Measurements from ENCODE around the gene DLG2.

Gene DLG2

GRCh38 chr11:84128840-84129239 lies 1498.3 kb downstream of the DLG2 start:
- Histone ChIP-seq H3K27me3 (replicated peaks in 2 of 5; ENCODE audit: control insufficient read depth in 4 of 5, insufficient read depth in 5 of 5, low read length in 4 of 5) (no peaks in the 10 kb centered on the region), H3K4me3 (ENCODE audit: control insufficient read depth in 1 of 7, extremely low read depth in 1 of 7, insufficient read depth in 4 of 7, low read depth in 2 of 7, low read length in 6 of 7) (no peak overlapping the region), H3K9me3 (ENCODE audit: control extremely low read depth in 1 of 5, control insufficient read depth in 4 of 5, insufficient read depth in 2 of 5, low read depth in 1 of 5, low read length in 4 of 5) (no peaks in the 10 kb centered on the region), H3K27ac (ENCODE audit: insufficient read depth in 1 of 2, low read depth in 1 of 2, low read length in 2 of 2, poor library complexity in 1 of 2, severe bottlenecking in 2 of 2) (no peak overlapping the region), H3K36me3 (ENCODE audit: control insufficient read depth in 4 of 4, insufficient read depth in 4 of 4, low read length in 3 of 4) (no peaks in the 10 kb centered on the region), H3K4me1 (ENCODE audit: control extremely low read depth in 1 of 4, control insufficient read depth in 4 of 4, insufficient read depth in 4 of 4, low read length in 3 of 4) (no peaks in the 10 kb centered on the region)
- POLR2A ChIA-PET: no interaction called here
- CTCF ChIA-PET: no interaction called here
- DNase-seq: no peak
- WGBS (ENCODE audit: insufficient coverage): 83% methylated on average over 1 of the region's 2 CpGs

- H3K4me3 ChIP-seq (ENCODE audit: control insufficient read depth in 1 of 7, extremely low read depth in 1 of 7, insufficient read depth in 4 of 7, low read depth in 2 of 7, low read length in 6 of 7): no peak overlapping the region
- H3K9me3 ChIP-seq (ENCODE audit: control extremely low read depth in 1 of 5, control insufficient read depth in 4 of 5, insufficient read depth in 2 of 5, low read depth in 1 of 5, low read length in 4 of 5): no peaks in the 10 kb centered on the region
- no peaks in the 10 kb centered on the region for H3K27me3 ChIP-seq (replicated peaks in 2 of 5; ENCODE audit: control insufficient read depth in 4 of 5, insufficient read depth in 5 of 5, low read length in 4 of 5)
- no peak for DNase-seq
- H3K27ac ChIP-seq (ENCODE audit: insufficient read depth in 1 of 2, low read depth in 1 of 2, low read length in 2 of 2, poor library complexity in 1 of 2, severe bottlenecking in 2 of 2): no peak overlapping the region
- ChIA-PET CTCF (no interaction called here), POLR2A (no interaction called here)
- no peaks in the 10 kb centered on the region for H3K36me3 ChIP-seq (ENCODE audit: control insufficient read depth in 4 of 4, insufficient read depth in 4 of 4, low read length in 3 of 4)
- no CpG with 5 or more reads among the region's 1 CpG for WGBS (ENCODE audit: insufficient coverage)
- no peaks in the 10 kb centered on the region for H3K4me1 ChIP-seq (ENCODE audit: control extremely low read depth in 1 of 4, control insufficient read depth in 4 of 4, insufficient read depth in 4 of 4, low read length in 3 of 4)
These were observed 1509.8 kb downstream of the DLG2 start for GRCh38 chr11:84117394-84117793.

- no peak for DNase-seq
- ChIA-PET CTCF (no interaction called here), POLR2A (no interaction called here)
- Histone ChIP-seq H3K36me3 (ENCODE audit: control insufficient read depth in 4 of 4, insufficient read depth in 4 of 4, low read length in 3 of 4) (no peaks in the 10 kb centered on the region), H3K4me3 (ENCODE audit: control insufficient read depth in 1 of 7, extremely low read depth in 1 of 7, insufficient read depth in 4 of 7, low read depth in 2 of 7, low read length in 6 of 7) (no peak overlapping the region), H3K27me3 (replicated peaks in 2 of 5; ENCODE audit: control insufficient read depth in 4 of 5, insufficient read depth in 5 of 5, low read length in 4 of 5) (no peaks in the 10 kb centered on the region), H3K9me3 (ENCODE audit: control extremely low read depth in 1 of 5, control insufficient read depth in 4 of 5, insufficient read depth in 2 of 5, low read depth in 1 of 5, low read length in 4 of 5) (no peaks in the 10 kb centered on the region), H3K27ac (ENCODE audit: insufficient read depth in 1 of 2, low read depth in 1 of 2, low read length in 2 of 2, poor library complexity in 1 of 2, severe bottlenecking in 2 of 2) (no peak overlapping the region), H3K4me1 (ENCODE audit: control extremely low read depth in 1 of 4, control insufficient read depth in 4 of 4, insufficient read depth in 4 of 4, low read length in 3 of 4) (no peaks in the 10 kb centered on the region)
These were observed 1520.6 kb downstream of the DLG2 start for GRCh38 chr11:84106541-84106940.

GRCh38 chr11:84105148-84105547 lies 1522.0 kb downstream of the DLG2 start:
- DNase-seq: no peak
- no peaks in the 10 kb centered on the region for H3K36me3 ChIP-seq (ENCODE audit: control insufficient read depth in 4 of 4, insufficient read depth in 4 of 4, low read length in 3 of 4)
- WGBS (ENCODE audit: insufficient coverage): 100% methylated on average over 1 of the region's 3 CpGs
- CTCF ChIA-PET: no interaction called here
- H3K27ac ChIP-seq (ENCODE audit: insufficient read depth in 1 of 2, low read depth in 1 of 2, low read length in 2 of 2, poor library complexity in 1 of 2, severe bottlenecking in 2 of 2): no peak overlapping the region
- no peaks in the 10 kb centered on the region for H3K4me1 ChIP-seq (ENCODE audit: control extremely low read depth in 1 of 4, control insufficient read depth in 4 of 4, insufficient read depth in 4 of 4, low read length in 3 of 4)
- no peak overlapping the region for H3K4me3 ChIP-seq (ENCODE audit: control insufficient read depth in 1 of 7, extremely low read depth in 1 of 7, insufficient read depth in 4 of 7, low read depth in 2 of 7, low read length in 6 of 7)
- H3K9me3 ChIP-seq (ENCODE audit: control extremely low read depth in 1 of 5, control insufficient read depth in 4 of 5, insufficient read depth in 2 of 5, low read depth in 1 of 5, low read length in 4 of 5): no peaks in the 10 kb centered on the region
- POLR2A ChIA-PET: no interaction called here
- H3K27me3 ChIP-seq (replicated peaks in 2 of 5; ENCODE audit: control insufficient read depth in 4 of 5, insufficient read depth in 5 of 5, low read length in 4 of 5): no peaks in the 10 kb centered on the region

- H3K4me1 ChIP-seq (ENCODE audit: control extremely low read depth in 1 of 4, control insufficient read depth in 4 of 4, insufficient read depth in 4 of 4, low read length in 3 of 4): no peaks in the 10 kb centered on the region
- no peak for DNase-seq
- POLR2A ChIA-PET: no interaction called here
- no peak overlapping the region for H3K4me3 ChIP-seq (ENCODE audit: control insufficient read depth in 1 of 7, extremely low read depth in 1 of 7, insufficient read depth in 4 of 7, low read depth in 2 of 7, low read length in 6 of 7)
- CTCF ChIA-PET: no interaction called here
- H3K9me3 ChIP-seq (ENCODE audit: control extremely low read depth in 1 of 5, control insufficient read depth in 4 of 5, insufficient read depth in 2 of 5, low read depth in 1 of 5, low read length in 4 of 5): no peaks in the 10 kb centered on the region
- H3K36me3 ChIP-seq (ENCODE audit: control insufficient read depth in 4 of 4, insufficient read depth in 4 of 4, low read length in 3 of 4): no peaks in the 10 kb centered on the region
- no peak overlapping the region for H3K27ac ChIP-seq (ENCODE audit: insufficient read depth in 1 of 2, low read depth in 1 of 2, low read length in 2 of 2, poor library complexity in 1 of 2, severe bottlenecking in 2 of 2)
- WGBS (ENCODE audit: insufficient coverage): 88% methylated on average over 1 of the region's 1 CpG
- H3K27me3 ChIP-seq (replicated peaks in 2 of 5; ENCODE audit: control insufficient read depth in 4 of 5, insufficient read depth in 5 of 5, low read length in 4 of 5): no peaks in the 10 kb centered on the region
These were observed 1524.0 kb downstream of the DLG2 start for GRCh38 chr11:84103096-84103495.

- CTCF ChIA-PET: interaction anchor here (1.4 kb wide), 1 partner anchor 12 kb away, joined by 3 read pairs; no protein-coding TSS in a partner anchor
- no peak overlapping the region for H3K4me3 ChIP-seq (ENCODE audit: control insufficient read depth in 1 of 7, extremely low read depth in 1 of 7, insufficient read depth in 4 of 7, low read depth in 2 of 7, low read length in 6 of 7)
- no peak overlapping the region for H3K27ac ChIP-seq (ENCODE audit: insufficient read depth in 1 of 2, low read depth in 1 of 2, low read length in 2 of 2, poor library complexity in 1 of 2, severe bottlenecking in 2 of 2)
- no peaks in the 10 kb centered on the region for H3K4me1 ChIP-seq (ENCODE audit: control extremely low read depth in 1 of 4, control insufficient read depth in 4 of 4, insufficient read depth in 4 of 4, low read length in 3 of 4)
- POLR2A ChIA-PET: no interaction called here
- no peak for DNase-seq
- H3K27me3 ChIP-seq (replicated peaks in 2 of 5; ENCODE audit: control insufficient read depth in 4 of 5, insufficient read depth in 5 of 5, low read length in 4 of 5): no peaks in the 10 kb centered on the region
- H3K36me3 ChIP-seq (ENCODE audit: control insufficient read depth in 4 of 4, insufficient read depth in 4 of 4, low read length in 3 of 4): no peaks in the 10 kb centered on the region
- no peaks in the 10 kb centered on the region for H3K9me3 ChIP-seq (ENCODE audit: control extremely low read depth in 1 of 5, control insufficient read depth in 4 of 5, insufficient read depth in 2 of 5, low read depth in 1 of 5, low read length in 4 of 5)
- WGBS (ENCODE audit: insufficient coverage): 84% methylated on average over 3 of the region's 3 CpGs
These were observed 1530.0 kb downstream of the DLG2 start for GRCh38 chr11:84097186-84097585.

GRCh38 chr11:84091212-84091986 lies 1535.7 kb downstream of the DLG2 start:
- H3K27ac ChIP-seq (ENCODE audit: insufficient read depth in 1 of 2, low read depth in 1 of 2, low read length in 2 of 2, poor library complexity in 1 of 2, severe bottlenecking in 2 of 2): no peak overlapping the region
- no peak for DNase-seq
- H3K36me3 ChIP-seq (ENCODE audit: control insufficient read depth in 4 of 4, insufficient read depth in 4 of 4, low read length in 3 of 4): no peaks in the 10 kb centered on the region
- no peaks in the 10 kb centered on the region for H3K27me3 ChIP-seq (replicated peaks in 2 of 5; ENCODE audit: control insufficient read depth in 4 of 5, insufficient read depth in 5 of 5, low read length in 4 of 5)
- WGBS (ENCODE audit: insufficient coverage): 89% methylated on average over 4 of the region's 7 CpGs
- CTCF ChIA-PET: no interaction called here
- POLR2A ChIA-PET: no interaction called here
- H3K4me3 ChIP-seq (ENCODE audit: control insufficient read depth in 1 of 7, extremely low read depth in 1 of 7, insufficient read depth in 4 of 7, low read depth in 2 of 7, low read length in 6 of 7): no peak overlapping the region
- no peaks in the 10 kb centered on the region for H3K4me1 ChIP-seq (ENCODE audit: control extremely low read depth in 1 of 4, control insufficient read depth in 4 of 4, insufficient read depth in 4 of 4, low read length in 3 of 4)
- H3K9me3 ChIP-seq (ENCODE audit: control extremely low read depth in 1 of 5, control insufficient read depth in 4 of 5, insufficient read depth in 2 of 5, low read depth in 1 of 5, low read length in 4 of 5): no peaks in the 10 kb centered on the region

All from common myeloid progenitor, CD34-positive (primary cell).